ENCODE data around the gene CD180.

Gene CD180

GRCh38 chr5:67133776-67134175, 62.8 kb downstream of the CD180 start:
- no peak for DNase-seq (ENCODE audit: low read depth)
- TF ChIP-seq, protein P1, sequence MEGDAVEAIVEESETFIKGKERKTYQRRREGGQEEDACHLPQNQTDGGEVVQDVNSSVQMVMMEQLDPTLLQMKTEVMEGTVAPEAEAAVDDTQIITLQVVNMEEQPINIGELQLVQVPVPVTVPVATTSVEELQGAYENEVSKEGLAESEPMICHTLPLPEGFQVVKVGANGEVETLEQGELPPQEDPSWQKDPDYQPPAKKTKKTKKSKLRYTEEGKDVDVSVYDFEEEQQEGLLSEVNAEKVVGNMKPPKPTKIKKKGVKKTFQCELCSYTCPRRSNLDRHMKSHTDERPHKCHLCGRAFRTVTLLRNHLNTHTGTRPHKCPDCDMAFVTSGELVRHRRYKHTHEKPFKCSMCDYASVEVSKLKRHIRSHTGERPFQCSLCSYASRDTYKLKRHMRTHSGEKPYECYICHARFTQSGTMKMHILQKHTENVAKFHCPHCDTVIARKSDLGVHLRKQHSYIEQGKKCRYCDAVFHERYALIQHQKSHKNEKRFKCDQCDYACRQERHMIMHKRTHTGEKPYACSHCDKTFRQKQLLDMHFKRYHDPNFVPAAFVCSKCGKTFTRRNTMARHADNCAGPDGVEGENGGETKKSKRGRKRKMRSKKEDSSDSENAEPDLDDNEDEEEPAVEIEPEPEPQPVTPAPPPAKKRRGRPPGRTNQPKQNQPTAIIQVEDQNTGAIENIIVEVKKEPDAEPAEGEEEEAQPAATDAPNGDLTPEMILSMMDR (conservative IDR thresholded peaks at IDR 0.05; ENCODE audit: low read depth, low read length): no peak

DNA sequence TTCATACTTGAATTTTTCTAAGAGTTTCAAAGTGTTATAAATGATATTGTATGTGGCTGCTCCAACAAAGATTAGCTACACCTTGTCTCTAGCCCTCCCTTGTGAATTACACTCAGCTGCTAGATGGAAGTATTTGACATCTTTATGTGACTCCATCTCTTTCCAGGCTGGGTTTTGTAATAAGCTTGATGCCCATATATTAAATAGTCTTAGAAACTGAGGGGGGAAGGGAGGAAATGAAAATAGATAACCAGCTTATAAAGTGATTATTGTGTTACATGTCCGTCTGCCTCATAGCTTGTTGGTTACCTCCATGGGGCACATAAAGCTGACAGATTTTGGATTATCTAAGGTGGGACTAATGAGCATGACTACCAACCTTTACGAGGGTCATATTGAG, 63.4 kb downstream of the CD180 start:
- TF ChIP-seq, protein P1 (conservative IDR thresholded peaks at IDR 0.05; ENCODE audit: low read depth, low read length): no peak
- DNase-seq (ENCODE audit: low read depth): no peak
- no peak overlapping the region for H3K4me3 ChIP-seq (ENCODE audit: low read depth, low read length)

More at GRCh38 chr5:67133776-67134175, 62.8 kb downstream of the CD180 start:
- no peak overlapping the region for H3K4me3 ChIP-seq (ENCODE audit: low read depth, low read length)

GRCh38 chr5:67129768-67130167, 66.8 kb downstream of the CD180 start:
- no peak for DNase-seq (ENCODE audit: low read depth)
- TF ChIP-seq, protein P1 (conservative IDR thresholded peaks at IDR 0.05; ENCODE audit: low read depth, low read length): no peak
- H3K4me3 ChIP-seq (ENCODE audit: low read depth, low read length): no peak overlapping the region
